ENCODE results near the gene FBXO47. TPM values are rescaled to one million over a fixed set of nuclear protein-coding genes. Genes with fewer than 3 reads are reported as not detected.

Gene FBXO47
- total RNA-seq, 2 experiments from 2014 or later = not detected

- CTCF ChIA-PET = interaction anchor here (0.7 to 1.6 kb wide), 8 partner anchors 10 to 587 kb away, joined by 3 to 7 read pairs (median 4); partner anchors contain the start of genes LASP1 and LASP1NB
- no peaks in the 10 kb centered on the region for H3K27me3 Mint-ChIP-seq (ENCODE audit: low read depth)
- ATAC-seq (peak; percentile 14), DNase-seq (peak; percentile 42)
- H3K36me3 Mint-ChIP-seq (ENCODE audit: low read depth) = peaks cover 87% of the 10 kb centered on the region
- peaks cover 96% of the 10 kb centered on the region for H3K4me1 Mint-ChIP-seq (ENCODE audit: low read depth)
- POLR2A ChIA-PET = interaction anchor here (0.5 to 1.7 kb wide), 10 partner anchors 9 to 275 kb away, joined by 3 to 5 read pairs (median 4); partner anchors contain the start of genes ARL5C, LASP1, LASP1NB and RPL23
- H3K27ac Mint-ChIP-seq = peak overlapping the region; percentile 94
- H3K9me3 Mint-ChIP-seq (ENCODE audit: insufficient read depth) = no peaks in the 10 kb centered on the region
- H3K4me3 Mint-ChIP-seq = peak overlapping the region; percentile 32
These were observed 75.8 kb downstream of the FBXO47 start for GRCh38 chr17:38891441-38891840.

- Mint-ChIP-seq H3K4me1 (ENCODE audit: low read depth) (peaks cover 96% of the 10 kb centered on the region), H3K36me3 (ENCODE audit: low read depth) (peaks cover 87% of the 10 kb centered on the region), H3K9me3 (ENCODE audit: insufficient read depth) (no peaks in the 10 kb centered on the region), H3K27ac (peak overlapping the region; percentile 94), H3K27me3 (ENCODE audit: low read depth) (no peaks in the 10 kb centered on the region), H3K4me3 (peak overlapping the region; percentile 61)
- ChIA-PET POLR2A (interaction anchor here (1.3 kb wide), 1 partner anchor 21 kb away, joined by 8 read pairs; the partner anchor contains the start of gene LASP1), CTCF (interaction anchor here (0.9 to 1.6 kb wide), 3 partner anchors 19 to 35 kb away, joined by 3 to 5 read pairs (median 5); partner anchors contain the start of genes LASP1 and LASP1NB)
- DNase-seq = peak; percentile 64
- ATAC-seq = peak; percentile 38
These were observed 76.8 kb downstream of the FBXO47 start for GRCh38 chr17:38890410-38890746.

DNA sequence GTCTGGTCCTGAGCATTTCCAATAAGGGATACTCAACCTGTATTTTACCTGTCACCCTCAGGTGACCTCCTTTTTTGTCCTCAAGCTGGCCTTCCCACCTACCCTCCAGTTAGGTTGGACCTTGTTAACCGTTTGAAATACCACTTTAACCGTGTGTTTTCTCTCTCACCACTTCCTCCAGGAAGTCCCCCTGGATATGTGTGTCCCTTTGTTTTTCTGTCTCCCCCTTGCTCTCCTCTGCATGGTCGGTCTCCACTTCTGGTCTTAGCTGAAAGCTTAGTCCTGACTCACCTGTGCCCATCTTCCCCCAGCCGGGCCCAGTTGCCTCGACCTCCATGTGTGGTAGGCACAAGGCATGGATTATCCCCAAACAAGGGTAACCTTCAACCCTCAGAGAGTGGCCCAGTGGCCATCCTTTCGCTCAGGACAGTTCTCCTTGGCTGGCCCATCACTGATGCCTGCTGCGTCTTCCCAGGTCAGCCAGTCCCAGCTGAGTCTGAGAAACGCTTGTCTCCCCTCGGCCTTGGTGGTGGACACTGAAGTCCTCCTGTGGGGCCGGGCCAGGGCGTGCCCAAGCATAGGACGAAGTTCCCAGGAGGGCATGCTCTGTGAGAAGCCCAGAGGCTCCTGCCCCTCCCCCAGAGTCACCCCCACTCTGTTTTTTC lies 77.3 kb downstream of the FBXO47 start:
- DNase-seq (no peak), ATAC-seq (no peak)
- Mint-ChIP-seq H3K27me3 (ENCODE audit: low read depth) (no peaks in the 10 kb centered on the region), H3K27ac (peak overlapping the region; percentile 94), H3K36me3 (ENCODE audit: low read depth) (peaks cover 89% of the 10 kb centered on the region), H3K4me3 (peak overlapping the region; percentile 61), H3K4me1 (ENCODE audit: low read depth) (peaks cover 98% of the 10 kb centered on the region), H3K9me3 (ENCODE audit: insufficient read depth) (no peaks in the 10 kb centered on the region)
- CTCF ChIA-PET = interaction anchor here (0.9 to 1.6 kb wide), 2 partner anchors 19 to 20 kb away, joined by 5 read pairs; partner anchors contain the start of gene LASP1
- POLR2A ChIA-PET = interaction anchor here (0.7 to 1.3 kb wide), 5 partner anchors 9 to 68 kb away, joined by 3 to 8 read pairs (median 4); partner anchors contain the start of gene LASP1

DNA sequence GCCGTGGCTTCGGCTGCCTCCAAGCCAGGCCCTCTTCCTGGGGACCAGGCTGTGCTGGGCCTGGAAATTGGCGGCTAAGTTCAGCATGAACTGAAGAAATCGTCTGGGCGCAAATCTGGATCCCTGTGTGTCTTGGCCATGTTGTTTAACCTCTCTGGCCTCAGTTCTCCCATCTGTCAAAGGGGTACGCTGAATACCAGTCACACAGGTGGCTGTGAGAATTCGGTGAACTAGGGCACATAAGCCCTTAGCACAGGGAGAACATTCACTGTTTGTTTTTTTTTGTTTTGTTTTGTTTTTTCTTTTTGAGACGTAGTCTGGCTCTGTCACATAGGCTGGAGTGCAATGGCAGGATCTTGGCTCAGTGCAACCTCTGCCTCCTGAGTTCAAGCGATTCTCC lies 78.4 kb downstream of the FBXO47 start:
- peaks cover 84% of the 10 kb centered on the region for H3K36me3 Mint-ChIP-seq (ENCODE audit: low read depth)
- POLR2A ChIA-PET = interaction anchor here (0.8 to 1.3 kb wide), 2 partner anchors 10 to 18 kb away, joined by 3 to 5 read pairs; no protein-coding TSS in a partner anchor

DNA sequence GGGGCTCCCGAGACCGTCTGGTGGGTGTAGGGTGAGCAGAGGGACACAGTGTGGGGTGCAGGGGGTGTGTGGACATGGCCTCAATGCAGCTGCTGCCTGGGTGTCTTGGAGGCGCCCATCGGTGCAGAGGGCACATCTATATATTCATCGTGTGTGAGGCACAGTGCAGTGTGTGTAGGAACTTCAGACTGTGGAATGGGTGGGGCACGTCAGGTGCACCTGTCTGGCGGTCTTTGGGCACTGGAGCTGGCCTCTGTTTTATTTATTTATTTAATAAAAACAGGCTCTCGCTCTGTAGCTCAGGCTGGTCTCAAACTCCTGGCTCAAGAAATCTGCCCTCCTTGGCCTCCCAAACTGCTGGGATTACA lies 80.6 kb downstream of the FBXO47 start:
- POLR2A ChIA-PET = interaction anchor here (0.8 to 3.3 kb wide), 4 partner anchors 12 to 32 kb away, joined by 3 to 25 read pairs (median 8); partner anchors contain the start of genes LASP1 and RPL23
- Mint-ChIP-seq H3K4me3 (peak overlapping the region; percentile 28), H3K9me3 (ENCODE audit: insufficient read depth) (no peaks in the 10 kb centered on the region), H3K4me1 (ENCODE audit: low read depth) (peaks cover 94% of the 10 kb centered on the region), H3K27me3 (ENCODE audit: low read depth) (no peaks in the 10 kb centered on the region), H3K36me3 (ENCODE audit: low read depth) (peaks cover 89% of the 10 kb centered on the region), H3K27ac (peak overlapping the region; percentile 76)
- ATAC-seq = no peak
- CTCF ChIA-PET = interaction anchor here (0.8 to 4.9 kb wide), 4 partner anchors 11 to 19 kb away, joined by 3 to 21 read pairs (median 6); partner anchors contain the start of gene LASP1
- no peak for DNase-seq

More for the DNA sequence above, 78.4 kb downstream of the FBXO47 start:
- Mint-ChIP-seq H3K9me3 (ENCODE audit: insufficient read depth) (no peaks in the 10 kb centered on the region), H3K4me3 (no peak overlapping the region), H3K27ac (peak overlapping the region; percentile 75), H3K4me1 (ENCODE audit: low read depth) (peaks cover 94% of the 10 kb centered on the region), H3K27me3 (ENCODE audit: low read depth) (no peaks in the 10 kb centered on the region)
- no peak for DNase-seq
- CTCF ChIA-PET = interaction anchor here (1.6 kb wide), 1 partner anchor 18 kb away, joined by 5 read pairs; no protein-coding TSS in a partner anchor
- ATAC-seq = no peak

Small RNA genes lying within 50 kb of the gene (microRNA-seq; reads per million reads assigned to microRNA genes)
- gene MIR6779 = not detected

Other genes starting within 250 kb of the FBXO47 start
- 10 to 100 TPM; 48.2 to 56.1 TPM for gene CISD3, start 237.1 kb downstream of the FBXO47 start, total RNA-seq
- under 1 TPM; 0.63 to 0.70 TPM for gene PCGF2, start 219.1 kb downstream of the FBXO47 start, total RNA-seq
- 100 to 1,000 TPM; 251 to 252 TPM for gene PSMB3, start 214.7 kb downstream of the FBXO47 start, total RNA-seq
- gene PIP4K2B, start 167.8 kb downstream of the FBXO47 start, total RNA-seq = 10 to 100 TPM; 49.9 to 51.4 TPM
- 10 to 100 TPM; 29.6 to 30.9 TPM for gene CWC25, start 142.1 kb downstream of the FBXO47 start, total RNA-seq
- gene RPL23, start 113.7 kb downstream of the FBXO47 start, total RNA-seq = 1,000 to 10,000 TPM; 1,130 to 1,164 TPM
- gene LASP1, start 97.3 kb downstream of the FBXO47 start, total RNA-seq = 100 to 1,000 TPM; 268 to 276 TPM
- 1 to 10 TPM; 3.3 to 3.9 TPM for gene PLXDC1, start 184.2 kb upstream of the FBXO47 start, total RNA-seq
- gene ARL5C, start 198.8 kb upstream of the FBXO47 start, total RNA-seq = not detected
- 10 to 100 TPM; 22.1 to 23.2 TPM for gene CACNB1, start 230.3 kb upstream of the FBXO47 start, total RNA-seq
- 1,000 to 10,000 TPM; 1,896 to 1,946 TPM for gene RPL19, start 232.9 kb upstream of the FBXO47 start, total RNA-seq

Measured in activated CD8-positive, alpha-beta T cell treated with anti-CD3 and anti-CD28 coated beads, Interleukin-2, amount 10 ng/mL, durations not matched to agents 7 days and 5 days (primary cell).